ENCODE data around the gene EPB41L2. TPM values are rescaled to one million over a fixed set of nuclear protein-coding genes. Genes with fewer than 3 reads are reported as not detected.

Gene EPB41L2
- total and polyA plus RNA-seq, 5 donors = 30.2 to 120 (median 105) TPM

GRCh38 chr6:131084982-131085381 lies 21.9 kb upstream of the EPB41L2 start:
- no peaks in the 10 kb centered on the region for H3K4me1 ChIP-seq (ENCODE audit: control insufficient read depth, insufficient read depth, low read length)
- no peaks in the 10 kb centered on the region for H3K27me3 ChIP-seq (ENCODE audit: control insufficient read depth, insufficient read depth)
- WGBS = 96% methylated on average over 2 of the region's 2 CpGs
- no peak overlapping the region for H3K4me3 ChIP-seq (ENCODE audit: low read length)
- ATAC-seq = no peak
- no peak for DNase-seq
- no peak overlapping the region for H3K27ac ChIP-seq (ENCODE audit: low read length)
- no peaks in the 10 kb centered on the region for H3K9me3 ChIP-seq (ENCODE audit: control insufficient read depth, low read length)
- intact Hi-C loops (cut with DNase I) = no loop called here

GRCh38 chr6:131083687-131084086 lies 20.6 kb upstream of the EPB41L2 start:
- ATAC-seq = no peak
- intact Hi-C loops (cut with DNase I) = no loop called here

DNA sequence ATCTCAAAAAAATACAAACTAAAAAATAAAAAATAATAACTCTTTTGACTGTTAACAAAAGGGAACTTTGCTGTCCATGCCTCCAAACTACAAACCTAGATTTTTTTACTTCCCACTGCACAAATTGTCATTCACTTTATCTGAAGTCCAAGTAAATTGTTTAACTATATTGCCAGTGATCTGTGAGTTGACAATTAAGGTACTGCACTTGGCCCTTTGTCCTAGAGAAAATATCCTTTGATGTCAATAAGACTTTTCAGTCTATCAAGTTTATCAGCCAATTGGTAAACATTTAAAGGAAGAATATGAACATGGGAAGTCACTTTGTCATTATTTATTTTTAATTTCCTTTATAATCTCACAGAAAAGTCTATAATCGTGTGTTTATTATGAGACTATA lies 19.3 kb upstream of the EPB41L2 start:
- ATAC-seq (no peak), DNase-seq (no peak)
- WGBS = 64% methylated on average over 1 of the region's 1 CpG
- H3K27me3 ChIP-seq (ENCODE audit: control insufficient read depth, insufficient read depth) = no peaks in the 10 kb centered on the region
- no peaks in the 10 kb centered on the region for H3K9me3 ChIP-seq (ENCODE audit: control insufficient read depth, low read length)
- H3K27ac ChIP-seq (ENCODE audit: low read length) = no peak overlapping the region
- no peak overlapping the region for H3K4me3 ChIP-seq (ENCODE audit: low read length)
- intact Hi-C loops (cut with DNase I) = no loop called here
- no peaks in the 10 kb centered on the region for H3K4me1 ChIP-seq (ENCODE audit: control insufficient read depth, insufficient read depth, low read length)

More at GRCh38 chr6:131083687-131084086, 20.6 kb upstream of the EPB41L2 start:
- WGBS = 62% methylated on average over 3 of the region's 3 CpGs
- Histone ChIP-seq H3K4me3 (ENCODE audit: low read length) (no peak overlapping the region), H3K27ac (ENCODE audit: low read length) (no peak overlapping the region), H3K27me3 (ENCODE audit: control insufficient read depth, insufficient read depth) (no peaks in the 10 kb centered on the region), H3K4me1 (ENCODE audit: control insufficient read depth, insufficient read depth, low read length) (no peaks in the 10 kb centered on the region), H3K9me3 (ENCODE audit: control insufficient read depth, low read length) (no peaks in the 10 kb centered on the region)
- no peak for DNase-seq

- Histone ChIP-seq H3K9me3 (ENCODE audit: control insufficient read depth, low read length) (no peaks in the 10 kb centered on the region), H3K4me1 (ENCODE audit: control insufficient read depth, insufficient read depth, low read length) (no peaks in the 10 kb centered on the region), H3K4me3 (ENCODE audit: low read length) (no peak overlapping the region), H3K27ac (ENCODE audit: low read length) (no peak overlapping the region), H3K27me3 (ENCODE audit: control insufficient read depth, insufficient read depth) (no peaks in the 10 kb centered on the region)
- intact Hi-C loops (cut with DNase I) = no loop called here
- ATAC-seq = no peak
- WGBS = 93% methylated on average over 6 of the region's 6 CpGs
- no peak for DNase-seq
Measured at GRCh38 chr6:131080084-131080483, 17.0 kb upstream of the EPB41L2 start.

GRCh38 chr6:131073577-131073976 lies 10.5 kb upstream of the EPB41L2 start:
- intact Hi-C loops (cut with DNase I) = no loop called here
- WGBS = 100% methylated on average over 2 of the region's 2 CpGs
- no peaks in the 10 kb centered on the region for H3K4me1 ChIP-seq (ENCODE audit: control insufficient read depth, insufficient read depth, low read length)
- H3K27me3 ChIP-seq (ENCODE audit: control insufficient read depth, insufficient read depth) = no peaks in the 10 kb centered on the region
- ATAC-seq (no peak), DNase-seq (no peak)
- no peaks in the 10 kb centered on the region for H3K9me3 ChIP-seq (ENCODE audit: control insufficient read depth, low read length)
- no peak overlapping the region for H3K27ac ChIP-seq (ENCODE audit: low read length)
- H3K4me3 ChIP-seq (ENCODE audit: low read length) = no peak overlapping the region

GRCh38 chr6:131070061-131070460 lies 7.0 kb upstream of the EPB41L2 start:
- no peak for ATAC-seq
- DNase-seq = no peak
- Histone ChIP-seq H3K9me3 (ENCODE audit: control insufficient read depth, low read length) (no peaks in the 10 kb centered on the region), H3K4me3 (ENCODE audit: low read length) (no peak overlapping the region), H3K27me3 (ENCODE audit: control insufficient read depth, insufficient read depth) (no peaks in the 10 kb centered on the region), H3K27ac (ENCODE audit: low read length) (no peak overlapping the region), H3K4me1 (ENCODE audit: control insufficient read depth, insufficient read depth, low read length) (no peaks in the 10 kb centered on the region)
- intact Hi-C loops (cut with DNase I) = no loop called here
- WGBS = 91% methylated on average over 3 of the region's 3 CpGs

DNA sequence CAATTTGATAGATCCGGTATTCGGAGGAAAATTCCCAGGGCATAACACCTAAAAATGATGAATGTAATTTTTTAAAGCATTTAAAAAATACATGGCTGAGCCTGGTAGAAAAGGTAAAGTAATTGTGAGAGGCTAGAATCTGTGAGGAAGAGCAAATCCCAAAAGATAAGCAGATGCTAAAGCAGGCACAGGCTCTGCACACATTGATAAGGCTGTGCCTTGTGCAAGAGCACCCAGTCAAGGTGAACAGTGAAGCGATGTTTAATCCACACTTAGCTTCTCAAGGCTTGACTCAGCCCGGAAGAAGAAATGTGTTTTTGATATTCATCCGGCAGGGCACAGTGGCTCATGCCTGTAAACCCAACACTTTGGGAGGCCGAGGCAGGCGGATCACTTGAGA lies 5.1 kb upstream of the EPB41L2 start:
- ATAC-seq (no peak), DNase-seq (no peak)
- no peak overlapping the region for H3K27ac ChIP-seq (ENCODE audit: low read length)
- H3K9me3 ChIP-seq (ENCODE audit: control insufficient read depth, low read length) = no peaks in the 10 kb centered on the region
- intact Hi-C loops (cut with DNase I) = no loop called here
- H3K4me1 ChIP-seq (ENCODE audit: control insufficient read depth, insufficient read depth, low read length) = no peaks in the 10 kb centered on the region
- 94% methylated on average over 7 of the region's 7 CpGs for WGBS
- H3K4me3 ChIP-seq (ENCODE audit: low read length) = no peak overlapping the region
- no peaks in the 10 kb centered on the region for H3K27me3 ChIP-seq (ENCODE audit: control insufficient read depth, insufficient read depth)

GRCh38 chr6:131067521-131067920 lies 4.5 kb upstream of the EPB41L2 start:
- intact Hi-C loops (cut with DNase I) = no loop called here
- ATAC-seq (no peak), DNase-seq (no peak)
- no peak overlapping the region for H3K27ac ChIP-seq (ENCODE audit: low read length)
- H3K4me3 ChIP-seq (ENCODE audit: low read length) = no peak overlapping the region
- H3K9me3 ChIP-seq (ENCODE audit: control insufficient read depth, low read length) = no peaks in the 10 kb centered on the region
- H3K4me1 ChIP-seq (ENCODE audit: control insufficient read depth, insufficient read depth, low read length) = no peaks in the 10 kb centered on the region
- H3K27me3 ChIP-seq (ENCODE audit: control insufficient read depth, insufficient read depth) = no peaks in the 10 kb centered on the region
- WGBS = 93% methylated on average over 6 of the region's 6 CpGs

DNA sequence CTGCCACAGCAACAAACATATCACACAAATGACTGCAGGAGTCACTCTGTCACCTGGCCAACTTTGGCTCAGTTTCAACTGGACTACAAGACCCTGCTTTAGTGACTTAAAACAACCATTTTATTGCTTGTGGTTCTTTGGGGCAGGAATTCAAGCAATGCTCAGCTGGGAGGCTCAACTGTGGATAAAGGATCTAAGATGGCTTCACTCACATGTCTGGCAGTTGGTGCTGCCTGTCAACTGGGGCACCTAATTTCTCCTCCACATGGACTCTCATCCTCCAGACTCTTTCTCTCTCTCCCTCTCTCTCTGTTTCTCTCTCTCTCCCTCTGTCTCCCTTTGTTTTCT lies 2.8 kb upstream of the EPB41L2 start:
- intact Hi-C loops (cut with DNase I) = no loop called here
- Histone ChIP-seq H3K4me3 (ENCODE audit: low read length) (no peak overlapping the region), H3K9me3 (ENCODE audit: control insufficient read depth, low read length) (no peaks in the 10 kb centered on the region), H3K27me3 (ENCODE audit: control insufficient read depth, insufficient read depth) (no peaks in the 10 kb centered on the region), H3K4me1 (ENCODE audit: control insufficient read depth, insufficient read depth, low read length) (no peaks in the 10 kb centered on the region), H3K27ac (ENCODE audit: low read length) (no peak overlapping the region)
- DNase-seq = no peak
- ATAC-seq = no peak

- Histone ChIP-seq H3K4me1 (ENCODE audit: control insufficient read depth, insufficient read depth, low read length) (no peaks in the 10 kb centered on the region), H3K9me3 (ENCODE audit: control insufficient read depth, low read length) (no peaks in the 10 kb centered on the region), H3K27ac (ENCODE audit: low read length) (no peak overlapping the region), H3K4me3 (ENCODE audit: low read length) (no peak overlapping the region), H3K27me3 (ENCODE audit: control insufficient read depth, insufficient read depth) (no peaks in the 10 kb centered on the region)
- ATAC-seq (no peak), DNase-seq (no peak)
- 97% methylated on average over 4 of the region's 4 CpGs for WGBS
- intact Hi-C loops (cut with DNase I) = no loop called here
Measured at GRCh38 chr6:131065112-131065823, 2.2 kb upstream of the EPB41L2 start.

GRCh38 chr6:131063764-131064272 lies 773 bp upstream of the EPB41L2 start:
- H3K27ac ChIP-seq (ENCODE audit: low read length) = peak overlapping the region; percentile 73
- no peaks in the 10 kb centered on the region for H3K4me1 ChIP-seq (ENCODE audit: control insufficient read depth, insufficient read depth, low read length)
- H3K9me3 ChIP-seq (ENCODE audit: control insufficient read depth, low read length) = no peaks in the 10 kb centered on the region
- H3K4me3 ChIP-seq (ENCODE audit: low read length) = peak overlapping the region; percentile 92
- DNase-seq = peak in 1 of 3 donors; percentile 37
- 33% methylated on average over 8 of the region's 8 CpGs for WGBS
- intact Hi-C loops (cut with DNase I) = loop anchor here in 2 of 4 donors (5.0 kb wide), 2 partner anchors 52 to 177 kb away; no protein-coding TSS in a partner anchor
- no peaks in the 10 kb centered on the region for H3K27me3 ChIP-seq (ENCODE audit: control insufficient read depth, insufficient read depth)
- no peak for ATAC-seq
